CD14-positive monocyte (primary cell): ENCODE results near the gene MOB1B. TPM values are rescaled to one million over a fixed set of nuclear protein-coding genes. Genes with fewer than 3 reads are reported as not detected.

Experiments
- DNase-seq, 3 donors: peaks; one replicate each; pipeline ENCODE4 v3.0.0-alpha.2; 2011 to 2022
- H2AFZ ChIP-seq: 2 replicates; pipeline ENCODE4 v1.6.0; 2012; ENCODE audit warnings: mild to moderate bottlenecking, low read depth, low read length, inconsistent platforms; ENCODE audit not compliant: insufficient read depth, poor library complexity, severe bottlenecking
- H3K27ac ChIP-seq, 2 donors: 1 replicate in 1 of 2; 2 replicates in 1 of 2; pipeline ENCODE4 v1.5.1; 2012 to 2013; ENCODE audit warnings: low read length in 2 of 2, control low read depth in 1 of 2, inconsistent platforms in 1 of 2, low read depth in 1 of 2, mild to moderate bottlenecking in 1 of 2
- H3K27me3 ChIP-seq, 2 donors: one replicate each; pipeline versions ENCODE4 v1.6.0 to v1.6.1; 2011 to 2013; ENCODE audit warnings: low read length in 2 of 2; ENCODE audit not compliant: control insufficient read depth in 2 of 2, insufficient read depth in 2 of 2
- H3K36me3 ChIP-seq, 2 donors: replicated peaks in 1 of 2; 1 replicate in 1 of 2; 2 replicates in 1 of 2; pipeline versions ENCODE4 v1.5.1 to v1.6.1; 2012 to 2013; ENCODE audit warnings: low read length in 2 of 2, control low read depth in 1 of 2, inconsistent platforms in 1 of 2, mild to moderate bottlenecking in 1 of 2; ENCODE audit not compliant: insufficient read depth in 2 of 2, control insufficient read depth in 1 of 2
- H3K4me1 ChIP-seq, 2 donors: 1 replicate in 1 of 2; 2 replicates in 1 of 2; pipeline versions ENCODE4 v1.5.1 to v1.6.1; 2012 to 2013; ENCODE audit warnings: low read length in 2 of 2, control low read depth in 1 of 2, inconsistent platforms in 1 of 2, mild to moderate bottlenecking in 1 of 2, moderate library complexity in 1 of 2; ENCODE audit not compliant: insufficient read depth in 2 of 2, control insufficient read depth in 1 of 2
- H3K4me2 ChIP-seq: replicated peaks from 2 replicates; pipeline ENCODE3; 2012; ENCODE audit warnings: low read length, moderate library complexity, mild to moderate bottlenecking; ENCODE audit not compliant: poor library complexity, severe bottlenecking; ENCODE audit errors: extremely low read depth
- H3K4me3 ChIP-seq, 3 experiments: fragments of 200-600 bp in 1 of 3; sonication (generic) in 1 of 3; replicated peaks in 1 of 3; 1 replicate in 2 of 3; 2 replicates in 1 of 3; pipeline ENCODE4 v1.5.1; 2011 to 2013; ENCODE audit warnings: low read length in 3 of 3, mild to moderate bottlenecking in 3 of 3, control low read depth in 2 of 3, low read depth in 2 of 3, inconsistent platforms in 1 of 3, moderate library complexity in 1 of 3
- H3K79me2 ChIP-seq: 2 replicates; pipeline ENCODE4 v1.6.0; 2012; ENCODE audit warnings: mild to moderate bottlenecking, control low read depth, inconsistent platforms, low read length, moderate library complexity; ENCODE audit not compliant: insufficient read depth
- H3K9ac ChIP-seq: 2 replicates; pipeline ENCODE4 v1.6.0; 2017; ENCODE audit warnings: low read length, mild to moderate bottlenecking; ENCODE audit not compliant: insufficient read depth, poor library complexity, severe bottlenecking
- H3K9me3 ChIP-seq, 2 donors: replicated peaks in 1 of 2; 1 replicate in 1 of 2; 2 replicates in 1 of 2; pipeline versions ENCODE4 v1.5.1 to v1.6.1; 2012 to 2013; ENCODE audit warnings: low read length in 2 of 2, control low read depth in 1 of 2; ENCODE audit not compliant: control insufficient read depth in 1 of 2, insufficient read depth in 1 of 2
- H4K20me1 ChIP-seq: 2 replicates; pipeline ENCODE4 v1.6.0; 2012; ENCODE audit warnings: mild to moderate bottlenecking, low read length, control low read depth, moderate library complexity; ENCODE audit not compliant: insufficient read depth
- H3K27ac Mint-ChIP-seq, 7 donors: one replicate each; pipeline ENCODE4 v1.8.0; 2020; ENCODE audit warnings: mild to moderate bottlenecking in 7 of 7, mixed read lengths in 7 of 7, moderate library complexity in 6 of 7, inconsistent platforms in 2 of 7
- H3K27me3 Mint-ChIP-seq, 3 donors: one replicate each; pipeline ENCODE4 v1.8.0; 2021 to 2022; ENCODE audit warnings: low read depth in 3 of 3, mild to moderate bottlenecking in 3 of 3, mixed read lengths in 3 of 3, moderate library complexity in 3 of 3, inconsistent platforms in 1 of 3
- H3K36me3 Mint-ChIP-seq, 2 donors: one replicate each; pipeline ENCODE4 v1.8.0; 2020; ENCODE audit warnings: mixed read lengths in 2 of 2, inconsistent platforms in 1 of 2, mild to moderate bottlenecking in 1 of 2
- H3K4me1 Mint-ChIP-seq: one replicate; pipeline ENCODE4 v1.8.0; 2020; ENCODE audit warnings: mild to moderate bottlenecking, mixed read lengths
- H3K4me3 Mint-ChIP-seq, 2 donors: one replicate each; pipeline ENCODE4 v1.8.0; 2020; ENCODE audit warnings: mild to moderate bottlenecking in 2 of 2, mixed read lengths in 2 of 2, moderate library complexity in 1 of 2
- H3K9me3 Mint-ChIP-seq, 7 donors: one replicate each; pipeline ENCODE4 v1.8.0; 2020 to 2022; ENCODE audit warnings: mixed read lengths in 7 of 7, mild to moderate bottlenecking in 6 of 7, moderate library complexity in 6 of 7, inconsistent platforms in 2 of 7
- WGBS: methylation state at CpG from one replicate; pipeline ENCODE4 v1.1.5; 2013; ENCODE audit warnings: missing lambda C conversion rate; ENCODE audit not compliant: insufficient coverage; 5-methylcytosine and 5-hydroxymethylcytosine counted together
- intact Hi-C, 2 donors: fragments of 100-400 bp; cut with micrococcal nuclease; formaldehyde crosslinking; loops; one replicate each; pipeline versions ENCODE4 v1.15.0 to v1.15.1; 2023
- polyA plus RNA-seq, 3 donors: library from polyadenylated mRNA; depleted of rRNA in 1 of 3; unstranded in 2 of 3; stranded (reverse) in 1 of 3; fragments of 300-500 nt in 2 of 3; fragments of >200 nt in 1 of 3; fragmentation: Illumina TruSeq in 2 of 3; gene quantifications; 1 replicate in 2 of 3; 2 replicates in 1 of 3; pipeline ENCODE4 v1.2.3, GENCODE V29; 2012 to 2021
- TF ChIP-seq, protein P1 (sequence below): fragments of 200-600 bp; IDR thresholded peaks from one replicate; pipeline ENCODE4 v1.8.0; 2022; ENCODE audit warnings: antibody characterized with exemption, mild to moderate bottlenecking

The MOB1B gene
- polyA plus RNA-seq, 3 donors, result 3.9 to 10.7 (median 7.0) TPM

DNA sequence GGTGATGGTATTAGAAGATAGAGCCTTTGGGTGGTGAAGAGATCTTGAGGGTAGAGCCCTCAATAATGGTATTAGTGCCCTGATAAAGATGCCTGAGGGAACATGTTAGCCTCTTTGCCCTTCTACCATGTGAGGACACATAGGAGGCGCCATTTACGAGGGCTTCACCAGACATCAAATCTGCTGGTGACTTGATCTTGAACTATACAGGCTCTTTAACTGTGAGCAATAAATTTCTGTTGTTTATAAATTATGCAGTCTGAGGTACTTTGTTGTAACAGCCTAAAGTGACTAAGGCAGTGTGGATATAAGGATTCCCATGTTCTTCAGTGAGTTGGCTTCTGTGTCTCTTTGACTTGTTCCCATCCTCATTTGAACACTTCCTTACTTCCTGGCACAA, 11.8 kb downstream of the MOB1B start:
- H3K36me3 ChIP-seq, result peaks cover 5 to 12% of the 10 kb centered on the region in 2 donors
- no peak overlapping the region for H3K4me2 ChIP-seq
- intact Hi-C loops, result no loop called here
- H3K27me3 Mint-ChIP-seq, result peaks cover 0 to 2% (median 0%) of the 10 kb centered on the region in 3 donors
- DNase-seq, result no peak
- H3K9me3 Mint-ChIP-seq, result no peaks in the 10 kb centered on the region
- TF ChIP-seq, protein P1, sequence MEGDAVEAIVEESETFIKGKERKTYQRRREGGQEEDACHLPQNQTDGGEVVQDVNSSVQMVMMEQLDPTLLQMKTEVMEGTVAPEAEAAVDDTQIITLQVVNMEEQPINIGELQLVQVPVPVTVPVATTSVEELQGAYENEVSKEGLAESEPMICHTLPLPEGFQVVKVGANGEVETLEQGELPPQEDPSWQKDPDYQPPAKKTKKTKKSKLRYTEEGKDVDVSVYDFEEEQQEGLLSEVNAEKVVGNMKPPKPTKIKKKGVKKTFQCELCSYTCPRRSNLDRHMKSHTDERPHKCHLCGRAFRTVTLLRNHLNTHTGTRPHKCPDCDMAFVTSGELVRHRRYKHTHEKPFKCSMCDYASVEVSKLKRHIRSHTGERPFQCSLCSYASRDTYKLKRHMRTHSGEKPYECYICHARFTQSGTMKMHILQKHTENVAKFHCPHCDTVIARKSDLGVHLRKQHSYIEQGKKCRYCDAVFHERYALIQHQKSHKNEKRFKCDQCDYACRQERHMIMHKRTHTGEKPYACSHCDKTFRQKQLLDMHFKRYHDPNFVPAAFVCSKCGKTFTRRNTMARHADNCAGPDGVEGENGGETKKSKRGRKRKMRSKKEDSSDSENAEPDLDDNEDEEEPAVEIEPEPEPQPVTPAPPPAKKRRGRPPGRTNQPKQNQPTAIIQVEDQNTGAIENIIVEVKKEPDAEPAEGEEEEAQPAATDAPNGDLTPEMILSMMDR, result no peak
- H3K9ac ChIP-seq, result no peak overlapping the region
- peaks cover 9 to 24% of the 10 kb centered on the region in 2 donors for H3K36me3 Mint-ChIP-seq
- H4K20me1 ChIP-seq, result peaks cover 67% of the 10 kb centered on the region
- H3K4me3 ChIP-seq, result no peak overlapping the region
- H2AFZ ChIP-seq, result no peak overlapping the region
- H3K27ac ChIP-seq, result no peak overlapping the region
- no peaks in the 10 kb centered on the region for H3K27me3 ChIP-seq
- H3K4me1 ChIP-seq, result no peaks in the 10 kb centered on the region
- H3K4me3 Mint-ChIP-seq, result no peak overlapping the region
- no peak overlapping the region for H3K27ac Mint-ChIP-seq
- peaks cover 13% of the 10 kb centered on the region for H3K4me1 Mint-ChIP-seq
- H3K79me2 ChIP-seq, result peaks cover 87% of the 10 kb centered on the region
- H3K9me3 ChIP-seq, result no peaks in the 10 kb centered on the region
- whole genome bisulfite sequencing, result 100% methylated on average over 2 of the region's 2 CpGs

DNA sequence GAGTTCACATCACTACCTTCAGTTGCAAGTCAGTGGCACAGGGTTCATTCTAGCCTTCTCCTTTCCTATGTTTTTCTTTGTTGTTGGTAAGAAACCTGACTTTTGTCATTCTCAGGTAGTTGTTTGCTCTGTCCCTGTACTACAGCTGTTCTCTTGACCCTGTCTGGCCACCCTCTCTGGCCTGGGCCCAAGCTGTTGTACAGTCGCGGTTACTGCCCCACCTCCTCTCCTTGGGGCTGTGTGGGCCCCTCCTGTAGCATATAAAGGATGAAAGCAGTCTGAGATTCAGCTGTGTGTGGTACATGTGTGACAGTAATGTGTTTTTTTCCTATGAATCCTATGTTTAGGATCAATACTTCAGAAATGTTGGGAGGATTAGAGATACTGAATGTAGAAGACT, 12.5 kb downstream of the MOB1B start:
- Histone ChIP-seq H2AFZ (no peak overlapping the region), H3K36me3 (peaks cover 5 to 12% of the 10 kb centered on the region in 2 donors), H3K9ac (no peak overlapping the region), H3K4me3 (no peak overlapping the region), H3K4me2 (no peak overlapping the region), H3K9me3 (no peaks in the 10 kb centered on the region), H3K27ac (peak overlapping the region in 1 of 2 donors; percentile 17), H3K4me1 (no peaks in the 10 kb centered on the region), H4K20me1 (peaks cover 64% of the 10 kb centered on the region), H3K27me3 (no peaks in the 10 kb centered on the region), H3K79me2 (peaks cover 85% of the 10 kb centered on the region)
- Mint-ChIP-seq H3K4me1 (peaks cover 12% of the 10 kb centered on the region), H3K27ac (peak overlapping the region in 1 of 7 donors; percentile 26), H3K9me3 (peaks cover 0 to 4% (median 0%) of the 10 kb centered on the region in 7 donors), H3K36me3 (peaks cover 9 to 24% of the 10 kb centered on the region in 2 donors), H3K27me3 (peaks cover 0 to 2% (median 0%) of the 10 kb centered on the region in 3 donors), H3K4me3 (no peak overlapping the region)
- intact Hi-C loops, result no loop called here
- TF ChIP-seq, protein P1, result no peak
- DNase-seq, result no peak
- no CpG with 5 or more reads among the region's 2 CpGs for WGBS
